ENCODE data around the gene LMF1.

Gene LMF1

GRCh38 chr16:916035-916799 is 54.6 kb downstream of the LMF1 start:
- DNase-seq: no peak
- no peak overlapping the region for H3K4me3 ChIP-seq (ENCODE audit: low read depth, low read length)
- H3K9me3 ChIP-seq (ENCODE audit: severe bottlenecking): no peaks in the 10 kb centered on the region
- no peak overlapping the region for H3K27ac ChIP-seq
- TF ChIP-seq CTCF (IDR thresholded peaks at IDR 0.05; ENCODE audit: low read depth, low read length): no peak
- no peaks in the 10 kb centered on the region for H3K27me3 ChIP-seq (ENCODE audit: insufficient read depth, low read depth, severe bottlenecking)
- H3K36me3 ChIP-seq: no peaks in the 10 kb centered on the region

GRCh38 chr16:915546-915945 is 55.2 kb downstream of the LMF1 start:
- no peak overlapping the region for H3K27ac ChIP-seq

GRCh38 chr16:914440-914839 is 56.3 kb downstream of the LMF1 start:
- Histone ChIP-seq H3K27ac (no peak overlapping the region), H3K36me3 (no peaks in the 10 kb centered on the region), H3K27me3 (ENCODE audit: insufficient read depth, low read depth, severe bottlenecking) (no peaks in the 10 kb centered on the region), H3K9me3 (ENCODE audit: severe bottlenecking) (no peaks in the 10 kb centered on the region), H3K4me3 (ENCODE audit: low read depth, low read length) (no peak overlapping the region)
- no peak for DNase-seq
- no peak for TF ChIP-seq CTCF (IDR thresholded peaks at IDR 0.05; ENCODE audit: low read depth, low read length)

More at GRCh38 chr16:915546-915945, 55.2 kb downstream of the LMF1 start:
- Histone ChIP-seq H3K27me3 (ENCODE audit: insufficient read depth, low read depth, severe bottlenecking) (no peaks in the 10 kb centered on the region), H3K36me3 (no peaks in the 10 kb centered on the region), H3K9me3 (ENCODE audit: severe bottlenecking) (no peaks in the 10 kb centered on the region), H3K4me3 (ENCODE audit: low read depth, low read length) (no peak overlapping the region)
- no peak for TF ChIP-seq CTCF (IDR thresholded peaks at IDR 0.05; ENCODE audit: low read depth, low read length)
- DNase-seq: no peak

- no peaks in the 10 kb centered on the region for H3K36me3 ChIP-seq
- no peak for TF ChIP-seq CTCF (IDR thresholded peaks at IDR 0.05; ENCODE audit: low read depth, low read length)
- no peak overlapping the region for H3K27ac ChIP-seq
- H3K9me3 ChIP-seq (ENCODE audit: severe bottlenecking): no peaks in the 10 kb centered on the region
- H3K27me3 ChIP-seq (ENCODE audit: insufficient read depth, low read depth, severe bottlenecking): no peaks in the 10 kb centered on the region
- DNase-seq: no peak
- no peak overlapping the region for H3K4me3 ChIP-seq (ENCODE audit: low read depth, low read length)
These were observed 56.9 kb downstream of the LMF1 start for GRCh38 chr16:913817-914439.

- Histone ChIP-seq H3K4me3 (ENCODE audit: low read depth, low read length) (no peak overlapping the region), H3K27ac (no peak overlapping the region), H3K36me3 (no peaks in the 10 kb centered on the region), H3K27me3 (ENCODE audit: insufficient read depth, low read depth, severe bottlenecking) (no peaks in the 10 kb centered on the region), H3K9me3 (ENCODE audit: severe bottlenecking) (no peaks in the 10 kb centered on the region)
- no peak for DNase-seq
- no peak for TF ChIP-seq CTCF (IDR thresholded peaks at IDR 0.05; ENCODE audit: low read depth, low read length)
These were observed 57.8 kb downstream of the LMF1 start for GRCh38 chr16:912684-913613.
